DMS53 treated with DMSO at 0.1 percent for 48 hours (cell line): ENCODE results near the gene SPATA6L.
A peak's percentile ranks its signal among the peaks of the same experiment; 100 is the strongest.
"Not testable (repeated sequence)": the region's sequence is repeated elsewhere in the genome, so short reads cannot be mapped to it uniquely, and the experiment has no call there.

Source experiments
- DNase-seq: peaks from one replicate; lab custom pipeline; 2025; ENCODE audit not compliant: unreplicated experiment; lab: John Stamatoyannopoulos, UW

SPATA6L gene

DNA sequence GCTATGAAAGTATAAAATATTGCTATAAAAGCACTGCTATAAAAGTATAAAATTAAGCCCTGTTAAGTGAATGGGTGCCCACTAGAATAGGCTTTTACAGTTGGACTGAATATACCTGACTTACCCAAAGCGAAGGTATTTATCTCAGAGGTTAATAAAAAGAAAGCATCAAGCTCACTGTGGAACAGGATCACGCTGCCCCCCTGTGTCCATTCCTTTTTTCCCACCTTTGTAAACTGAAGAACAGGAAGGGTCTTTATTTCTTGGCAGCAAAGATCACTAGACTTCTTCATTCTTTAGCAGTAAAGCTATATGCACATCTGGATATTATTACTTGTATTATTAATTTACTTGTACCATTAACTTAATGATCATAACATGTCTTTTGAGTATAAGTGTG lies 26.3 kb downstream of the SPATA6L start:
- no peak for DNase-seq

GRCh38 chr9:4639420-4639819 lies 26.9 kb downstream of the SPATA6L start:
- no peak for DNase-seq

DNA sequence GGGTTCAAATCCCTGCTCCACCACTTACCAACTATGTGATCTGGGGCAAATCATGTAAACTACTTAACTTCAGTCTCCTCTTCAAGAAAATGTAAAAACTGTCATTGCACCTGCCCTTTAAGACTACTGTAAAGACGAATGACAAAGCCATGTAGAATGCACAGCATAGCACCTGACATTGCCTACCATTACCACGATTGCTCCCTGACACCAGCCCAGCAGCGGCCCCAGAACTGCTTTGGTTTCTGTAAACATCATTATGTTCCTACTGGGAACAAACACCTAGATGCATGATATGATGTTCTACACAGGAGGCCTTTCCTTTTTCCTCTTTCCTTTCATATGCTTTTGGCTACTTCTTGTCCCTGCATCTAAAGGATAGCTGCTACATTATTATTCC lies 27.3 kb downstream of the SPATA6L start:
- DNase-seq = no peak

GRCh38 chr9:4630836-4631235 lies 35.4 kb downstream of the SPATA6L start:
- DNase-seq = no peak

- DNase-seq = no peak
Observed at GRCh38 chr9:4622016-4622415, 44.3 kb downstream of the SPATA6L start.

DNA sequence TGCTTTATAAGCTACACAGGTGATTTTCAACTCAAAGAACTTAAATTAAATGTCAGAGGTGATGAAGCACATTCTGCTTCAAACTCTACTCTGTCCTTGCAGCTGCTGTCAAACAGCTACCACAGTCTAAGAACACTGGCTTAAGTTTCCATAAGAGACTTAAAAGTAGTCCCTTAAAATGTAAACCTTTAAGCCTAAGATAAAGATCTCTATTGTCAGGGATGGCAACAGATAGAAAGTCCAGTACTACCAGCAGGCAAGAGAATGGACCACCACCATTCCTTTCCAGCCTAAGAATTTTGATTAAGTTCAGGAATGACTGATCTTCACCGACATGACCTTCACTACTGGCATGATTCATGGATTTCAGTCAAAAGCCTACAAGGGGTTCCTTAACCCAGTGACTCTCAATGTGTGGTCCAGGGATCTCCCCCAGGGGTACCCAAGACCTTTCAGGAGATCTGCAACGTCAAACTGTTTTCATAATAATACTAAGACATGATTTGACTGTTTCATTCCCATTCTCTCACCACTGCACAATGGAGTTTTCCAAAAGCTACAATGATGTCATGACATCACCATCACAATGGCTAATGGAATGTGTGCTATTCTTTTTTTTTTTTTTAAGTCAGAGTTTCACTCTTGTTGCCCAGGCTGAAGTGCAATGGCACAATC lies 45.3 kb downstream of the SPATA6L start:
- no peak for DNase-seq

DNA sequence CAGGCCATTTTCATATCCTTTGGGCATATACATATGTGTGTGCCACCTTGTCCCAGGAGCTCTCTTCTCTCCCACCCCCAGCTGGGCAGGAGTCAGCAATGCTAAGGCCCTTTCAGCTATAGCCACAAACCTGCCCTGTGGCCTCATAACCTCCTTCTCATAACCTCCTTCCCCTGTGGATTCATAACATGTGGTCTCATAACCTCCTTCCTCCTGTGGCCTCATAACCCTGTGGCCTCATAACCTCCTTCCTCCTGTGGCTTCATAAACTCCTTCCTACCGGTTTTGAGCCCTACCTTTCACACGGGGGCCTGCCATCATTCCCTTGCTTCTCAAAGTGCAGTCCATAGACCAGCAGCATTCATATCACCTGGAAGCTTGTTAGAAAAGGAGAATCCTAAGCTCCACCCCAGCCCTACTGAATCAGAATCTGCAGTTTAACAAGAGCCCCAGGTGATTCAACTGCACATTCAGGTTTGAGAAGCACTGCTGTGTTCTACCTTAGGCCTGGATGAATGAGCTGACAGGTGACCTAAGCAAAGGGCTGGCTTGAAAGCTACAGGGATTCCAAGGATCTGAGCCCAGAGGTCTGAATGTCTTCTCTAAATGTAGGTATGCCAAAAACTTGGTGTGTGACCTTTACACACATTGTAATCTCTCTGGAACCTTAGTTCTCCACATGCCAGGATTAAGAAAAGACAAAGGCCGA lies 46.1 kb downstream of the SPATA6L start:
- no peak for DNase-seq

DNA sequence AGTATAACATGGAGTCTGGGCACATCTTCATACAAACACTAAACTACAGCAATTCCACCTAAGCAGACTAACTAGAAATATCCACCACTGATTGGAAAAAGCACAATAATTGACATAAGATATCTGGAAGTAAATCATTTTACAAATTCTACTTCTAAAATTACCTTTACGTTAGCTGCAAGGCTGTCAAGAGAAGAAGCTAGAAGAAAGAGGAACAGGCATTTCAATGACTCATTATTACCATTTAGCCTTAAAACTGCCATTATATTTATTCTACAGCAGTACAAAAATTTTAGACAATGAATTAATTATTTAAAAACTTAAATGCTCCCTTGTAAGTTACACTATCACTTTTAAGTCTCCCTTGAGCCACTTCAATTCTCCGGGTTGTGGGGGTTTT lies 47.6 kb downstream of the SPATA6L start:
- no peak for DNase-seq

- no peak for DNase-seq
Observed at GRCh38 chr9:4617752-4618151, 48.5 kb downstream of the SPATA6L start.

- no peak for DNase-seq
Observed at GRCh38 chr9:4615778-4616177, 50.5 kb downstream of the SPATA6L start.

DNA sequence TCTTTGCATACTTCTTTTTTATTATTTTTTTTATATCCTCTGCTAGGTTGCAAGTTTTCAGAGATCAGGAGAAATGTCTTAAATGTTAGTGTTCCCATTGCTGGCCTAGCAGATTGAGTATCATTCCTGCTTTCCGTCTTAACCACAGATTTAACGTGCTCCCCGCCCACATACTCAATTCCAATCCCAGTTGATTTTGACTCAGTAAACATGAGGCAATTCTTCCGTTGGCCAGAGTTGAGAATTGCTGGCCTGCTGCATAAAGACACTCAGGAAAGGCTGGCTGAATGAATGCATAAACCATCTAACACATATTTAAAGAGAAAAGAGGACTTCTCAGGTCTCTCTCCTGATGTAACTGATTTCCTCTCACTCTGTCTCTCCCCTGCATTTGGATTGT lies 51.0 kb downstream of the SPATA6L start:
- no peak for DNase-seq

GRCh38 chr9:4614627-4615026 lies 51.7 kb downstream of the SPATA6L start:
- DNase-seq = no peak

DNA sequence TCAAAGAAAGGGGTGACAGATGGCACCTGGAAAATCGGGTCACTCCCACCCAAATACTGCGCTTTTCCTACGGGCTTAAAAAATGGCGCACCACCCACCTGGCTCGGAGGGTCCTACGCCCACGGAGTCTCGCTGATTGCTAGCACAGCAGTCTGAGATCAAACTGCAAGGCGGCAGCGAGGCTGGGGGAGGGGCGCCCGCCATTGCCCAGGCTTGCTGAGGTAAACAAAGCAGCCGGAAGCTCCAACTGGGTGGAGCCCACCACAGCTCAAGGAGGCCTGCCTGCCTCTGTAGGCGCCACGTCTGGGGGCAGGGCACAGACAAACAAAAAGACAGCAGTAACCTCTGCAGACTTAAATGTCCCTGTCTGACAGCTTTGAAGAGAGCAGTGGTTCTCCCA lies 60.2 kb downstream of the SPATA6L start:
- DNase-seq = not testable (repeated sequence)

GRCh38 chr9:4604678-4605095 lies 61.6 kb downstream of the SPATA6L start:
- DNase-seq = peak; percentile 0

DNA sequence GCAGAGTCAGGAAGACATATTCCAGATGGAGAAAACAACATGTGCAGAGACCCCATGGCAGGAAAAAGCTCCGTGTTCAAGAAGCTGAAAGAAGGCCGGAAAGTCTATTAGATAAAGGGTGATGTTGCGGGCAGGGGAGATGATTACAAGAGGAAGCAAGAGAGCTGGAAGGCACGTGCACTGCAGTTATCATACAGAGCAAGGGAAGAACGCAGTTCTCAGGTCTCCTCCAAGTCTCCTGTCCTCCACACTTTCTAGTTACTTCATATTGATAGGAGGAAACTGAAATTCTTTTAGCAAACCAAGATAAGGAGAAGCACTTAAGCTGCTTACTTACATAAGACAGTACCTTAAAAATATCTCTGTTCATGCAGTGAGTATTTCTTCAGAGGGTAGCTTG lies 62.5 kb downstream of the SPATA6L start:
- DNase-seq = no peak

- no peak for DNase-seq
Observed at GRCh38 chr9:4600368-4600767, 65.9 kb downstream of the SPATA6L start.

DNA sequence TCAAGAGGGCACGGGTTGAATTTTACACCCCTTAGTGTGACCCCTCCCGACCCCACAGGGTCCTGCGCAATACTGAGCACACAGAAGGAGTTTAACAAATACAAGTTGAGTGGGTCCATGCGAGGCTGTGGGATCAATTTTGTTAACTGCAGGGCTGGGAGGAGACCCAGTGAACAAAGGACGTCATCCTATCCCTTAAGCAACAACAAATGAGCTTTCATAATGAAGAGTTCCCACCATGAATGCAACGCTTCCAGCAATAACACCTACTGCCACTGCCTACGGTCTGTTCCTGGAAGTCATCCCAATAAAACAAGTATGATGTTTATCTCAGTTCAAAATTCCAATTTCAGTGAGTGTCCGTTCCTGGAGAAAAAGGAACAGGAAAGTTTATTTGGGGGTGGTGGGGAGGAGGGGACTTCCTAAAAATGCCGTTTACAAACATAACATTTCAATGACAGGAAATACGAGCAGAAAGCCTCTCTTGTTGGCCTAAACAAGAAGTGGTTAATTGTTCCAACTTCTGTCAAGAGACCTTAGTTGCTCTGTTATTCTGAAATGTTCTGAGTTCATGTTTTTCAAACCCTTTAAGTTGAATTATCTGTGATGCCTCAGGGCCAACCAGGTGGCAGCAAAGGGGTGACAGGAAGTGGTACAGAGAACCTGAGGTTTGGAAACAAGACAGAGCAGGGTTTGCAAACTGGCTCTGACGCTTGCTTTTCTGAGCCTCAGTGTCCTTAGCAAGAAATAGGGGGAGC lies 69.9 kb downstream of the SPATA6L start:
- no peak for DNase-seq

DNA sequence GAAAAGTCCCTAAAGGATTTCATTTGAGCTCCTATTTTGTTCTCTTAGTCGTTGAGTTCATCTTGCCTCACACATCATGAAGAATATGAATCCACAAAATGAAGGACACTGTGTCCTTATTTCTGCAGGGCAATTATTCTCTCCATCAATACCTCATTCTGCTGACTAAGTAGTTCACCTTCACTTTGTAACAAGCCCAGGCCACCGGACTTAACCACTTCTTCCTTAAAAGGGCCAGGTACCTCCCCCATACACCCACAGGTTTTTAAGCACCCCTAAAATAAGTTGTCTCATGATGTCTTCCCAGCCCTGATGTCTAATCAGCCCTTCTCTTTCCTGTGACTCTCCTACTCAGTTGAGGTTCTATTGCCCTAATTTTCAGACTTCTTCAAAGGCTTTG lies 71.3 kb downstream of the SPATA6L start:
- no peak for DNase-seq

GRCh38 chr9:4594545-4594944 lies 71.7 kb downstream of the SPATA6L start:
- DNase-seq = no peak

DNA sequence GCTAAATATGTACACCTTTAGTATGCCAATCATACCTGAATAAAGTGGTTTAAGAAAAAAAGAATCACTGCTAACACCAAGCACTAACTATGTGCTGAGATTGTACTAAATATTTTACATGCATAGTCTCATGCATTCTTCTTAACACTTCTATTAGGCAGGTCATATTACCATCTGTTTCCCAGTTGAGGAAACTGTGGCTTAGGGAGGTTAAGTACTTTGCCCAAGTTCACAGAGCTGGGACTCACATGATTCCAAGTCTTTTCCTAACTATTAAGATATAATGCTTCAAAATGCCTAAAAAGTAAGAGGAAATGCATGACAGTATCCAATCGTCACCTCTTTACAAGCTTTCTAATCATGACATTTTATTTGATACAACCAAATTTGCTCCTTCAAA lies 73.4 kb downstream of the SPATA6L start:
- no peak for DNase-seq

DNA sequence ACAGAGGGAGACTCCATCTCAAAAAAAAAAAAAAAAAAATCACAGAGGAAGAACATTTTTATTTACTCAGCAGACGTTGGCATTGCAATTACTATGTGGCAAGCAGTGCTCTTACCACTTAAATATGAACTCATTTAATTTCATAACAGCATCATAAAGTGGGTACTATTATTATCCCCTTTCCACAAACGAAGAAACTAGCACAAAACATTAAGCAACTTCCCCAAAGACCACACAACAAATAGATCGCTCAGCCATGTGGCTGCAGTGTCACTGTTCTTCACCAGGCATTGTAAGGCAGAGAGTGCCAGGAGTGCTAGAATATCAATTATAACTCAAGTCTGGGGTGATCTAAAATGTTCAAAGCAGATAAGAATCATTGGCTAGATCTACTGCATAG lies 74.0 kb downstream of the SPATA6L start:
- no peak for DNase-seq

- no peak for DNase-seq
Observed at GRCh38 chr9:4591123-4591500, 75.2 kb downstream of the SPATA6L start.
